Parathyroid adenoma (tissue), 2 donors: ENCODE data around the gene PLD4.

ENCODE experiments used
- H2AFZ ChIP-seq: fragments of 300-600 bp; sonication (generic); one replicate; pipeline ENCODE4 v1.7.0; 2017; ENCODE audit warnings: antibody characterized with exemption, mild to moderate bottlenecking
- H3K27ac ChIP-seq: fragments of 300-600 bp; sonication (generic); one replicate; pipeline ENCODE4 v1.7.0; 2017
- H3K27me3 ChIP-seq: fragments of 300-600 bp; sonication (generic); one replicate; pipeline ENCODE4 v1.7.0; 2017; ENCODE audit warnings: low read length; ENCODE audit not compliant: control insufficient read depth, insufficient read depth
- H3K36me3 ChIP-seq: fragments of 300-600 bp; sonication (generic); one replicate; pipeline ENCODE4 v1.7.0; 2017; ENCODE audit warnings: low read length; ENCODE audit not compliant: control insufficient read depth, insufficient read depth
- H3K4me1 ChIP-seq: fragments of 300-600 bp; sonication (generic); one replicate; pipeline ENCODE4 v1.7.0; 2017; ENCODE audit warnings: control low read depth
- H3K4me2 ChIP-seq: fragments of 300-600 bp; sonication (generic); one replicate; pipeline ENCODE4 v1.7.0; 2017; ENCODE audit warnings: low read length
- H3K4me3 ChIP-seq: fragments of 300-600 bp; sonication (generic); one replicate; pipeline ENCODE4 v1.7.0; 2017; ENCODE audit warnings: low read depth, low read length
- H3K79me2 ChIP-seq: fragments of 300-600 bp; sonication (generic); one replicate; pipeline ENCODE4 v1.7.0; 2017; ENCODE audit warnings: control low read depth
- H3K9ac ChIP-seq: fragments of 300-600 bp; sonication (generic); one replicate; pipeline ENCODE4 v1.7.0; 2017; ENCODE audit warnings: mild to moderate bottlenecking
- H3K9me3 ChIP-seq: fragments of 300-600 bp; sonication (generic); one replicate; pipeline ENCODE4 v1.7.0; 2017; ENCODE audit warnings: low read length; ENCODE audit not compliant: control insufficient read depth
- TF ChIP-seq, protein P1 (sequence below): fragments of 300-600 bp; sonication (generic); IDR thresholded peaks from one replicate; pipeline ENCODE4 v1.7.0; 2017; ENCODE audit warnings: antibody characterized with exemption, mild to moderate bottlenecking
- donor health status: primary hyperparathyroidism.

PLD4 gene

GRCh38 chr14:104893435-104894207, 31.1 kb upstream of the PLD4 start:
- Histone ChIP-seq H3K27me3 (no peaks in the 10 kb centered on the region), H3K79me2 (no peaks in the 10 kb centered on the region), H3K4me3 (no peak overlapping the region), H3K4me2 (no peak overlapping the region), H2AFZ (no peak overlapping the region), H3K9ac (no peak overlapping the region), H3K36me3 (no peaks in the 10 kb centered on the region), H3K9me3 (no peaks in the 10 kb centered on the region), H3K27ac (no peak overlapping the region), H3K4me1 (peaks cover 11% of the 10 kb centered on the region)
- TF ChIP-seq, protein P1, sequence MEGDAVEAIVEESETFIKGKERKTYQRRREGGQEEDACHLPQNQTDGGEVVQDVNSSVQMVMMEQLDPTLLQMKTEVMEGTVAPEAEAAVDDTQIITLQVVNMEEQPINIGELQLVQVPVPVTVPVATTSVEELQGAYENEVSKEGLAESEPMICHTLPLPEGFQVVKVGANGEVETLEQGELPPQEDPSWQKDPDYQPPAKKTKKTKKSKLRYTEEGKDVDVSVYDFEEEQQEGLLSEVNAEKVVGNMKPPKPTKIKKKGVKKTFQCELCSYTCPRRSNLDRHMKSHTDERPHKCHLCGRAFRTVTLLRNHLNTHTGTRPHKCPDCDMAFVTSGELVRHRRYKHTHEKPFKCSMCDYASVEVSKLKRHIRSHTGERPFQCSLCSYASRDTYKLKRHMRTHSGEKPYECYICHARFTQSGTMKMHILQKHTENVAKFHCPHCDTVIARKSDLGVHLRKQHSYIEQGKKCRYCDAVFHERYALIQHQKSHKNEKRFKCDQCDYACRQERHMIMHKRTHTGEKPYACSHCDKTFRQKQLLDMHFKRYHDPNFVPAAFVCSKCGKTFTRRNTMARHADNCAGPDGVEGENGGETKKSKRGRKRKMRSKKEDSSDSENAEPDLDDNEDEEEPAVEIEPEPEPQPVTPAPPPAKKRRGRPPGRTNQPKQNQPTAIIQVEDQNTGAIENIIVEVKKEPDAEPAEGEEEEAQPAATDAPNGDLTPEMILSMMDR = no peak

DNA sequence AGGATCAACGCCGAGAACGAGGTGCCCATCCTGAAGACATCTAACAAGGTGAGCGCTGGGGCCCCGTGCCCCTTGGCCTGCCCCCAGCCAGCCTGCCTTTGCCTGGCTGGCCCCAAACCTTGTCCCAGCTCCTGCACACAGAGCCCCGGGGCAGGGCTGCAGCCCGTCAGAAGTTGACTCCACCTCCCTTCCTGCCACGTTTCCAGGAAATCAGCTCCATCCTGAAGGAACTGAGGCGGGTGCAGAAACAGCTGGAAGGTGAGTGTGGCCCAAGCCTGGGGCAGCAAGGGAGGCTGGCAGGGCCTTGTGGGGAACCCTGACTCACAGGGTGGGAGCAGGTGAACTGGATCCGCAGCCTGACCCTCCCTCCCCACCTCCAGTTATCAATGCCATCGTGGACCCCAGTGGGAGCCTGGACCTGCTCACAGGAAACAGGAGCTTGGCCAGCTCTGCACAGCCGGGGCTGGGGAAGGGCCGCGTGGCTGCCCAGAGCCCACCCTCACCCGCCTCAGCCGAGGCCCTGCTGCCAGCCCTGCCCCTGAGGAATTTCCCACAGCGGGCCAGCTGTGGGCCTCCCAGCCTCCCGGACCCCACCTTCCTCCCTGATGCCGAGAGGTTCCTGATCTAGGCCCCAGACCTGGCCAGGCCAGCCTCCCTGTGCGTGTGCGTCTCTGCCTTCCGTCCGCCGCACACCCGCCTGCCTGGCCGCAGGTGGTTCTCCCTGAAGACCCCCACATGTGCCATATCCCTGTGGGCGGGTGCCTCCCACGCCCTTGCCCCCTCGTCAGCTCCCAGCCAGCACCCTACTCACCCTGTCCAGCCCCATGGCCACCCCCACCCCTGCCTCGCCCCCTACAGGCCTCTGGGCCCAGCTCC, 30.1 kb upstream of the PLD4 start:
- Histone ChIP-seq H3K79me2 (no peaks in the 10 kb centered on the region), H3K27ac (no peak overlapping the region), H3K4me3 (no peak overlapping the region), H3K9ac (no peak overlapping the region), H3K27me3 (no peaks in the 10 kb centered on the region), H3K4me2 (no peak overlapping the region), H2AFZ (no peak overlapping the region), H3K4me1 (peaks cover 11% of the 10 kb centered on the region), H3K9me3 (no peaks in the 10 kb centered on the region), H3K36me3 (no peaks in the 10 kb centered on the region)
- TF ChIP-seq, protein P1 = no peak

GRCh38 chr14:104895207-104895785, 29.4 kb upstream of the PLD4 start:
- H3K79me2 ChIP-seq = no peaks in the 10 kb centered on the region
- peak overlapping the region; percentile 54 for H3K27ac ChIP-seq
- H3K9me3 ChIP-seq = no peaks in the 10 kb centered on the region
- no peak overlapping the region for H3K9ac ChIP-seq
- H2AFZ ChIP-seq = no peak overlapping the region
- H3K4me1 ChIP-seq = peaks cover 11% of the 10 kb centered on the region
- H3K4me3 ChIP-seq = no peak overlapping the region
- TF ChIP-seq, protein P1 = peak; percentile 14
- no peaks in the 10 kb centered on the region for H3K36me3 ChIP-seq
- H3K4me2 ChIP-seq = no peak overlapping the region
- no peaks in the 10 kb centered on the region for H3K27me3 ChIP-seq

- H3K79me2 ChIP-seq = no peaks in the 10 kb centered on the region
- H2AFZ ChIP-seq = peak overlapping the region; percentile 25
- no peak overlapping the region for H3K27ac ChIP-seq
- H3K9ac ChIP-seq = no peak overlapping the region
- H3K36me3 ChIP-seq = no peaks in the 10 kb centered on the region
- H3K4me3 ChIP-seq = no peak overlapping the region
- no peak overlapping the region for H3K4me2 ChIP-seq
- H3K27me3 ChIP-seq = no peaks in the 10 kb centered on the region
- H3K4me1 ChIP-seq = peaks cover 11% of the 10 kb centered on the region
- TF ChIP-seq, protein P1 = no peak
- no peaks in the 10 kb centered on the region for H3K9me3 ChIP-seq
Measured at GRCh38 chr14:104895786-104896661, 28.7 kb upstream of the PLD4 start.
